ENCODE measurements around the gene KRT86. TPM values are rescaled to one million over a fixed set of nuclear protein-coding genes. Genes with fewer than 3 reads are reported as not detected.
"Not testable (repeated sequence)": the region's sequence is repeated elsewhere in the genome, so short reads cannot be mapped to it uniquely, and the experiment has no call there.

KRT86 gene
- polyA plus RNA-seq, 1 donor (not counting 4 experiments of a cell fraction or from before 2014, with no cell fraction given), result not detected

DNA sequence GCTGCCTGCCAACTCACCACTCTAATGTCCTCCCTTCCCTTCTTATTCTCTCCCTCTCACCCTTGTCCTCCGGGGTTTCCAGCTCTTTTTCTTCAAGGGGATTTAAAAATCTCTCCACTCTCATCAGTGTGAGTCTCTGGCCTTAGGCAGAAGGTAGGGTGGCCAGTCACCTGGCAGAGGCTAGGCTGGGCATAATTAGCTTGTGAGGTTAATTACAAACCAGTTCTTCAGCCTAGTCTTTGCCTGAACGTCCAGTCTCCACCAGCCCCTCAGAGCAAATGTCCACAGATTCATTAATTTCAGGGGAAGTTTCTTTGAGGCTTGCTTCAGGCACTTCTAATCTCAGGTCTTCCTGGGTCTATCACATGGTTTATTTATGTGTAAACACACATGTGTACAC lies 34.7 kb upstream of the KRT86 start:
- Histone ChIP-seq H3K9me3 (ENCODE audit: control insufficient read depth, low read depth, low read length) (no peaks in the 10 kb centered on the region), H3K4me3 (ENCODE audit: control insufficient read depth in 2 of 3, extremely low read depth in 1 of 3, insufficient read depth in 2 of 3, low read depth in 1 of 3, low read length in 3 of 3) (no peak overlapping the region), H3K27me3 (ENCODE audit: control insufficient read depth, extremely low read depth, insufficient read depth, low read length) (no peaks in the 10 kb centered on the region), H3K36me3 (ENCODE audit: control insufficient read depth in 2 of 2, extremely low read depth in 1 of 2, insufficient read depth in 2 of 2, low read length in 2 of 2) (no peaks in the 10 kb centered on the region), H3K9me1 (ENCODE audit: control insufficient read depth, extremely low read depth, insufficient read depth, low read length) (no peaks in the 10 kb centered on the region), H4K20me1 (ENCODE audit: control insufficient read depth, extremely low read depth, insufficient read depth, low read length) (no peaks in the 10 kb centered on the region), H3K4me2 (ENCODE audit: control insufficient read depth, extremely low read depth, insufficient read depth, low read depth, low read length) (no peak overlapping the region), H3K9ac (ENCODE audit: control insufficient read depth, extremely low read depth, insufficient read depth, low read length) (no peak overlapping the region), H3K4me1 (ENCODE audit: control insufficient read depth, extremely low read depth, insufficient read depth, low read length) (peaks cover 37% of the 10 kb centered on the region), H3K79me2 (ENCODE audit: control insufficient read depth, insufficient read depth, low read length) (no peaks in the 10 kb centered on the region), H3K27ac (ENCODE audit: control insufficient read depth, insufficient read depth, low read length) (no peak overlapping the region), H2AFZ (ENCODE audit: control insufficient read depth, low read length) (no peak overlapping the region)
- dilution Hi-C loops (cut with MboI; ENCODE audit: extremely low pct_ligation_motif_present, low sequenced_read_pairs), result no loop called here
- TF ChIP-seq EZH2 (IDR thresholded peaks at IDR 0.05; ENCODE audit: low read length), result no peak
- TF ChIP-seq, protein P1, sequence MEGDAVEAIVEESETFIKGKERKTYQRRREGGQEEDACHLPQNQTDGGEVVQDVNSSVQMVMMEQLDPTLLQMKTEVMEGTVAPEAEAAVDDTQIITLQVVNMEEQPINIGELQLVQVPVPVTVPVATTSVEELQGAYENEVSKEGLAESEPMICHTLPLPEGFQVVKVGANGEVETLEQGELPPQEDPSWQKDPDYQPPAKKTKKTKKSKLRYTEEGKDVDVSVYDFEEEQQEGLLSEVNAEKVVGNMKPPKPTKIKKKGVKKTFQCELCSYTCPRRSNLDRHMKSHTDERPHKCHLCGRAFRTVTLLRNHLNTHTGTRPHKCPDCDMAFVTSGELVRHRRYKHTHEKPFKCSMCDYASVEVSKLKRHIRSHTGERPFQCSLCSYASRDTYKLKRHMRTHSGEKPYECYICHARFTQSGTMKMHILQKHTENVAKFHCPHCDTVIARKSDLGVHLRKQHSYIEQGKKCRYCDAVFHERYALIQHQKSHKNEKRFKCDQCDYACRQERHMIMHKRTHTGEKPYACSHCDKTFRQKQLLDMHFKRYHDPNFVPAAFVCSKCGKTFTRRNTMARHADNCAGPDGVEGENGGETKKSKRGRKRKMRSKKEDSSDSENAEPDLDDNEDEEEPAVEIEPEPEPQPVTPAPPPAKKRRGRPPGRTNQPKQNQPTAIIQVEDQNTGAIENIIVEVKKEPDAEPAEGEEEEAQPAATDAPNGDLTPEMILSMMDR (optimal IDR thresholded peaks at IDR 0.05 in 1 of 3, IDR thresholded peaks at IDR 0.05 in 1 of 3, conservative IDR thresholded peaks at IDR 0.05 in 1 of 3; ENCODE audit: extremely low read depth in 1 of 3, insufficient read depth in 2 of 3, low read length in 3 of 3), result no peak
- no peak for FAIRE-seq
- no peak for DNase-seq (ENCODE audit: low read depth, low spot score)

DNA sequence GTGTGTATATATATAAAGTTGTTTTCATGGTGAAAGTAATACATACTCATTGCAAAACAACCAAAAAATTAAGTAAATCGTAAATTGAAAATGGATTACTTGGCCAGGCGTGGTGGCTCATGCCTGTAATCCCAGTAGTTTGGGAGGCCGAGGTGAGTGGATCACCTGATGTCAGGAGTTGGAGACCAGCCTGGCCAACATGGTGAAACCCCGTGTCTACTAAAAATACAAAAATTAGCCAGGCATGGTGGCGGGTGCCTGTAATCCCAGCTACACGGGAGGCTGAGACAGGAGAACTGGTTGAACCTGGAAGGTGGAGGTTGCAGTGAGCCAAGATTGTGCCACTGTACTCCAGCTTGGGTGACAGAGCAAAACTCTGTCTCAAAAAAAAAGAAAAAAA lies 34.2 kb upstream of the KRT86 start:
- H3K4me3 ChIP-seq (ENCODE audit: control insufficient read depth in 2 of 3, extremely low read depth in 1 of 3, insufficient read depth in 2 of 3, low read depth in 1 of 3, low read length in 3 of 3); H3K79me2 ChIP-seq (ENCODE audit: control insufficient read depth, insufficient read depth, low read length); H3K27me3 ChIP-seq (ENCODE audit: control insufficient read depth, extremely low read depth, insufficient read depth, low read length); FAIRE-seq; dilution Hi-C loops (cut with MboI; ENCODE audit: extremely low pct_ligation_motif_present, low sequenced_read_pairs); H4K20me1 ChIP-seq (ENCODE audit: control insufficient read depth, extremely low read depth, insufficient read depth, low read length); DNase-seq (ENCODE audit: low read depth, low spot score); H3K9me1 ChIP-seq (ENCODE audit: control insufficient read depth, extremely low read depth, insufficient read depth, low read length); H3K27ac ChIP-seq (ENCODE audit: control insufficient read depth, insufficient read depth, low read length); H2AFZ ChIP-seq (ENCODE audit: control insufficient read depth, low read length); H3K9me3 ChIP-seq (ENCODE audit: control insufficient read depth, low read depth, low read length); H3K4me2 ChIP-seq (ENCODE audit: control insufficient read depth, extremely low read depth, insufficient read depth, low read depth, low read length); H3K9ac ChIP-seq (ENCODE audit: control insufficient read depth, extremely low read depth, insufficient read depth, low read length); H3K36me3 ChIP-seq (ENCODE audit: control insufficient read depth in 2 of 2, extremely low read depth in 1 of 2, insufficient read depth in 2 of 2, low read length in 2 of 2): not testable (repeated sequence)
- peaks cover 35% of the 10 kb centered on the region for H3K4me1 ChIP-seq (ENCODE audit: control insufficient read depth, extremely low read depth, insufficient read depth, low read length)

DNA sequence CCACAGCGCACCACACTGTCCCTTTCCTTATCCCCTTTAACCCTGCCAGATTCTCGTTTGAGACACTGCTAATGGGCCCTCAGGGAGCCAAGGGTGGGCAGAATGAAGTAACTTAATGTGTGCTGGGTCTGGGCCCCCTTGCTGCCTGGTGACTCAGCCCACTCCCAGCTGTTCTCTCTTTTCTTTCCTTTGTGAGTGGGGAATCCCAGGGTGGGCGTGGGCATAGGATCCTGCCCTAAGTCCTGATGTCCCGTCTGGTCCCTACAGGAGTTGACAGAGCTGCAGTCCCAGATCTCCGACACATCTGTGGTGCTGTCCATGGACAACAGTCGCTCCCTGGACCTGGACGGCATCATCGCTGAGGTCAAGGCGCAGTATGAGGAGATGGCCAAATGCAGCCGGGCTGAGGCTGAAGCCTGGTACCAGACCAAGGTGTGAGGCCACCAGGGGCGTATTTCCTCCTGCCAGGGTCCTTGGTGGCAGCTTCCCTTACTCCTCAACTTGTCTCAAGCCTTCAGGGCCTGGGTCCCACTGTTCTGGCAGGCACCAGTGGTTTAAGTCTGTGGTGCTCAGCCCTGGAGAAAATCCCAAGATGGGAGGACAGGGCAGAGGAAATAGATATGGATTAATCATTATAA lies 33.1 kb upstream of the KRT86 start:
- no peaks in the 10 kb centered on the region for H3K9me3 ChIP-seq (ENCODE audit: control insufficient read depth, low read depth, low read length)
- H4K20me1 ChIP-seq (ENCODE audit: control insufficient read depth, extremely low read depth, insufficient read depth, low read length), result no peaks in the 10 kb centered on the region
- dilution Hi-C loops (cut with MboI; ENCODE audit: extremely low pct_ligation_motif_present, low sequenced_read_pairs), result no loop called here
- no peaks in the 10 kb centered on the region for H3K27me3 ChIP-seq (ENCODE audit: control insufficient read depth, extremely low read depth, insufficient read depth, low read length)
- no peak for DNase-seq (ENCODE audit: low read depth, low spot score)
- no peak overlapping the region for H3K27ac ChIP-seq (ENCODE audit: control insufficient read depth, insufficient read depth, low read length)
- no peaks in the 10 kb centered on the region for H3K36me3 ChIP-seq (ENCODE audit: control insufficient read depth in 2 of 2, extremely low read depth in 1 of 2, insufficient read depth in 2 of 2, low read length in 2 of 2)
- peaks cover 27% of the 10 kb centered on the region for H3K4me1 ChIP-seq (ENCODE audit: control insufficient read depth, extremely low read depth, insufficient read depth, low read length)
- no peaks in the 10 kb centered on the region for H3K9me1 ChIP-seq (ENCODE audit: control insufficient read depth, extremely low read depth, insufficient read depth, low read length)
- H3K4me2 ChIP-seq (ENCODE audit: control insufficient read depth, extremely low read depth, insufficient read depth, low read depth, low read length), result no peak overlapping the region
- no peak overlapping the region for H2AFZ ChIP-seq (ENCODE audit: control insufficient read depth, low read length)
- peak; percentile 13 for FAIRE-seq
- H3K9ac ChIP-seq (ENCODE audit: control insufficient read depth, extremely low read depth, insufficient read depth, low read length), result no peak overlapping the region
- H3K4me3 ChIP-seq (ENCODE audit: control insufficient read depth in 2 of 3, extremely low read depth in 1 of 3, insufficient read depth in 2 of 3, low read depth in 1 of 3, low read length in 3 of 3), result no peak overlapping the region
- no peaks in the 10 kb centered on the region for H3K79me2 ChIP-seq (ENCODE audit: control insufficient read depth, insufficient read depth, low read length)
- TF ChIP-seq EZH2 (IDR thresholded peaks at IDR 0.05; ENCODE audit: low read length), result no peak
- TF ChIP-seq, protein P1 (optimal IDR thresholded peaks at IDR 0.05 in 1 of 3, IDR thresholded peaks at IDR 0.05 in 1 of 3, conservative IDR thresholded peaks at IDR 0.05 in 1 of 3; ENCODE audit: extremely low read depth in 1 of 3, insufficient read depth in 2 of 3, low read length in 3 of 3), result no peak

Data from keratinocyte (primary cell).